Mononuclear cell (primary cell): ENCODE results near the gene IL10RA. TPM values are rescaled to one million over a fixed set of nuclear protein-coding genes. Genes with fewer than 3 reads are reported as not detected.

Source experiments
- H3K27me3 ChIP-seq: 2 replicates; pipeline ENCODE4 v1.6.0; 2011; ENCODE audit warnings: low read length, control low read depth; ENCODE audit not compliant: insufficient read depth
- H3K4me1 ChIP-seq: 2 replicates; pipeline ENCODE4 v1.5.1; 2011; ENCODE audit warnings: mild to moderate bottlenecking, low read length, control low read depth; ENCODE audit not compliant: insufficient read depth
- H3K4me3 ChIP-seq: 2 replicates; pipeline ENCODE4 v1.5.1; 2011; ENCODE audit warnings: mild to moderate bottlenecking, low read length, moderate library complexity
- H3K9me3 ChIP-seq: 2 replicates; pipeline ENCODE4 v1.5.1; 2011; ENCODE audit warnings: low read depth, mild to moderate bottlenecking, control low read depth, low read length
- total RNA-seq: library from RNA; depleted of rRNA; stranded (reverse); fragments of >200 nt; gene quantifications from one replicate; pipeline ENCODE4 v1.2.3, GENCODE V29; 2012

Gene IL10RA
- total RNA-seq, 1 donor, result 314 TPM

DNA sequence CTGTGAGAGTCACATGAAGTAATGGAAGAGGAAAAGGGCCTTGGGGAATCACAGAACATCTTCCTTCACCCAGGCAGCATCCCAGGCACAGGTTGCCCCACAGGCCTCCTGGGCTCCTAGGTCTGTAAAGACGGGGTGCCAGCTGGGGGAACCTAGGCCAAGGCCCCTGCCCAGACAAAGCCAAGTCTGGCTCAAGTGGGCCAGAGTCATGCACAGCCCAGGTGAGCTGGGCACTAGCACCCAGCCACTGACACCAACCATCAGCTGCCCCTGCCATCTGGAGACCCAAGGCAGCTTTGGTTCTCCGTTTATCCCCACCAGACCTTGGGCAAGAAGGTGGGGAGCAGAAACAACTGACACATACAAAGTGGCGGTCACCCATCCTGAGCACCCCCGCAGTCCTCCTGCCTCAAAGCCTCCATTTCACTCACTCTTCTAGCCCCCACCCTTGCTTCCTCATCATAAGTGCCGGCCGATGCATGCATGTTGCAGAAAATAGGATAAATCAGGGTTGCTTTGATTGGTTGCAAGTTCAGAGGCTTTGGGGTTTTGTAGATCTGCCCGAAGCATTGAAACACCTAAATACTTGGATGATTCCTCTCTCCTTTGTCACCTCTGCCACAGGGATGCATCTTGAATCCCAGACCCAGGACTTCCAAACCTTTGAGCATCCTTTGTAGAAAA lies 64.2 kb downstream of the IL10RA start:
- Histone ChIP-seq H3K9me3 (no peaks in the 10 kb centered on the region), H3K27me3 (no peaks in the 10 kb centered on the region), H3K4me1 (peaks cover 77% of the 10 kb centered on the region), H3K4me3 (no peak overlapping the region)

Other genes starting within 250 kb of the IL10RA start
- 0.84 TPM for gene DSCAML1, start 189.2 kb upstream of the IL10RA start, total RNA-seq
- 5.7 TPM for gene FXYD2, start 161.7 kb upstream of the IL10RA start, total RNA-seq
- gene FXYD6, start 109.7 kb upstream of the IL10RA start, total RNA-seq, result 12.1 TPM
- 0.73 TPM for gene TMPRSS13, start 57.0 kb upstream of the IL10RA start, total RNA-seq
- not detected for gene TMPRSS4, start 90.7 kb downstream of the IL10RA start, total RNA-seq
- 0.21 TPM for gene SMIM35, start 100.6 kb downstream of the IL10RA start, total RNA-seq
- 0.10 TPM for gene SCN4B, start 166.4 kb downstream of the IL10RA start, total RNA-seq
- gene SCN2B, start 190.2 kb downstream of the IL10RA start, total RNA-seq, result not detected
- 90.4 TPM for gene JAML, start 238.6 kb downstream of the IL10RA start, total RNA-seq